HT1080 (cell line): Measurements from ENCODE around the gene PPARGC1A. TPM values are rescaled to one million over a fixed set of nuclear protein-coding genes. Genes with fewer than 3 reads are reported as not detected.

Source experiments
- DNase-seq: peaks from one replicate; pipeline ENCODE4 v3.0.0-alpha.2; 2015; ENCODE audit warnings: low read depth
- total RNA-seq: library from RNA; depleted of rRNA; stranded (reverse); fragments of >200 nt; shearing (Covaris generic); gene quantifications from 2 replicates; pipeline ENCODE4 v1.2.3, GENCODE V29; 2014

PPARGC1A gene
- total RNA-seq, 1 experiment from 2014 or later = 2.1 TPM

- DNase-seq = no peak
These were observed 114.9 kb downstream of the PPARGC1A start for GRCh38 chr4:23774909-23775308.

- DNase-seq = no peak
These were observed 115.8 kb downstream of the PPARGC1A start for GRCh38 chr4:23773884-23774636.

GRCh38 chr4:23770011-23770410 is 119.8 kb downstream of the PPARGC1A start:
- peak; percentile 53 for DNase-seq

DNA sequence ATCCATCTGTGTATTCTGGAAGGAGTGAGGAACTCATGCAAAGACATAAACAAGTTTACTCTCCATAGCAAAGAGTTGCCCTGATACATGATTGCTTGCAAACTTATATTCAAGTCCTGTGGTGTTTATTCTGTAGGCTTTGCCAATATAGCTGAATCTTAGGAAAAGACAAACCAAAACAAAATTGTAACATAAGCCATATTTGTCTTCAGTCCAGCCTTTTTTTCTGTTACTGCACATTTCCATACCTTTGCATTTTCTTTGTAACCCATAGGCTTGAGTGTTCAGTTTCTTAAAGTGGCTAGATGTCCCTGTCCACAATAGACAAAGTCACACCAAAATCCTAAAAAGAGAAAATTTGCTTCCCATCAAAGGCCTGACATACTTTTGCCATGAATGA is 120.4 kb downstream of the PPARGC1A start:
- no peak for DNase-seq

- peak; percentile 25 for DNase-seq
These were observed 121.3 kb downstream of the PPARGC1A start for GRCh38 chr4:23768541-23768940.

- no peak for DNase-seq
These were observed 123.5 kb downstream of the PPARGC1A start for GRCh38 chr4:23766344-23766743.

GRCh38 chr4:23763559-23763958 is 126.3 kb downstream of the PPARGC1A start:
- DNase-seq = no peak

GRCh38 chr4:23762551-23762950 is 127.3 kb downstream of the PPARGC1A start:
- DNase-seq = no peak

DNA sequence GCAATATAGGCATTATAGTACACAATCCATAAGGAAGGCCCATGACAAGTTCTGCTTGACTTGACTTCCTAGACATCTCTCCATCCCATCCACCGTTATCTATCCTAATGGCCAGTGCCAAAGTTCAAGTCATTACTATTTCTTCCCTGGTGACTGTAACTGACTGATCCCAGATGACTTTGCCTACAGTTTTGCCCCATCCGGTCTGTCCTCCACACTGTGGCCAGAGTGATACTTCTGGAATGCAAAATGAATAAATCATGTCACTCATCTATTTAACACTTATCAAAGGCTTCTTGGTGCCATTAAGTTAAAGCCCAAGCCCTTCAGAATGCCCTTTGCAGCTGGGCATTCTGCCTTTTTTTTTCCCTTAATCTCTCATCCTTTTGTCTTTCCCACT is 130.8 kb downstream of the PPARGC1A start:
- DNase-seq = no peak

DNA sequence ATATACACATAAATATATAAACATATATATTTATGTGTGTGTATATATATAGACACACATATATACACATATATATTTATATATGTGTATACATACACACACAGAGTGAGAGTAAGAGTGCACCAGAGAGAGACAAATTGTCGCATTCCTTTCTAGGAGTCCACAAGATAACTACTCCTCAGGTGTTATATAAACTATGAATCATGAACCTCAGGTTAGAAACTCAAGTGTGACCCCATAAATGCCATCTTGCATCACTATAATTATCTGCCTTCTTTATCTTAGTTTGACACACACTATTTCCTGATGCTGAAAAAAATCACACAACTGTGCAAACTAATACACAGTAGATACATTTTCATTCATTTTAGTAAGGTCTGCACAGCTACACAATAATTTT is 135.2 kb downstream of the PPARGC1A start:
- no peak for DNase-seq

- DNase-seq = no peak
These were observed 139.7 kb downstream of the PPARGC1A start for GRCh38 chr4:23750125-23750524.

DNA sequence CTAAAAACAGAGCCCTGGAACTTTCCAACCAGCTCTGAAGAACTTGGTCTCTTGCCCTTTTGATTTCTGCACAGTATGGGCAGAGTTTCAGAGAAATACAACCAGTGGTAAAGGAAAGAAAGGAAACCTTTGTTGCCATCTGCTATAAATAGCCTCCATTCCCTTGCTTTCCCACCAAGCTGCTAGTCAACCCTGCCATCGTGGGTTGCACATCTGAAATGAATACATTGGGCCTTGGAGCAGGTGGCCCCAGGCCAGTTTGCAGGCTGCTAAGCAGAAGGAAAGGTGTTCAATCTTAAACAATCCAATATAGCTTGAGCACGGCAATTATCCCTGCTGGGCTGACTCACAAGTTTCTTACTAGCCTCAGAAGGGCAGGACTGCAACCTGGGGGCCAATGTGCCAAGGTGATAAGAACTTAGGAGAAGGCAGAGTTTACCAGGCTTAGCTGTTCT is 142.5 kb downstream of the PPARGC1A start:
- DNase-seq = no peak

DNA sequence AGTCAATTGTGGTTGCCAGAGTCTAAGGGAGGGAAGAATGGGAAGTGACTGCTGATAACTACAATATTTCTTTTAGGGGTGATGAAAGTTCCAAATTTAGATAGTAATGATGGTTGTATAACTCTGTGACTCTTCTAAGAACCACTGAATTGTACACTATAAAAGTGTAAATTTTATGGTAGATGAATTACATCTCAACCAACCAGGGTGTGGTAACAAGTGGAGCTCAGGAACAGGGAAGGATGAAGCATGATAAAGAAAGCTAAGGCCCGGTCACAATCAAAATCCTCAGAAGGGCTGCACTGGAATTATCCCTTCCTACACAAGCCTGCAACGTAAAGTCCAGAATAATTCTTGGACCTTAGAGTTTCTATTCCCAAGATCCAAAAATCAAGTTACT is 143.2 kb downstream of the PPARGC1A start:
- no peak for DNase-seq

DNA sequence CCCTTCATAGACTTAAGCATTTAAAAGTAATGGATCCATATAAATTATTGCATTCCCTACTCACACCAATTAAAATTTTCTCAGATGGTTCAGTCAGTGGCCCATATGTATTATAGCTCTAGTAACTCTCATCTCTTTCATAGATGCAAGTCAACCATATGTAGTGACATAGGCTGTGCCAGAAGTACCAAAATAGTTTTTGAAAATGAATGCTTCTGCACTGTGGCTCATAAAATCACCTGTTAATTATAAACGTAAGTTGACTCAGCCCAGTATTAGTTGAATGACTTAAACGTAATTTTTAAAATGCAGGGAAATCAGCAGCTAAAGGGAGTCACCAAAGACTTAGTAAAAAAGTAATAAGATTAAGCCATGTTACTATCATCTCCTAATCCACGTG is 143.8 kb downstream of the PPARGC1A start:
- no peak for DNase-seq

DNA sequence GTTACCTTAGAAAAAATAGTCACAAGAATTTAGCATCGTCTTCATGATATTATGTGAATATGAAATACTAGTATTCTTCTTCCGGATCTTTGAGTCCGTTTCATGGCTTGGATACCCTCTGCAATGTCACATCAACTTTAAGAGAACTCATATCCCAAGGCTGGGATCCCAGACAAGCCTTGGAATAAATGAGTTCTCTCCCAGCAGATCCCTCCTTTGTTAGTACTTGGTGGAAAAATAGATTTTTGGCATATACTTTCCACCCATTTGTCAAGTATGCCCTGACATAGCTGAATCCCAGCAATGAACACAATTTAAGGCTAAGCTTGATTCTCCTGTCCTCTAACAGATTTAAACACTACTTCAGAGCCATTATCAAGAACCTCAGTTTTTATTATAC is 144.5 kb downstream of the PPARGC1A start:
- DNase-seq = no peak
